ENCODE data around the gene RNF19B.
"Not testable (repeated sequence)": the region's sequence is repeated elsewhere in the genome, so short reads cannot be mapped to it uniquely, and the experiment has no call there.

RNF19B gene

GRCh38 chr1:33004613-33005012 is 40.0 kb upstream of the RNF19B start:
- Histone ChIP-seq H3K36me3 (ENCODE audit: insufficient read depth, low read length) (peaks cover 22% of the 10 kb centered on the region), H3K4me3 (ENCODE audit: low read length) (no peak overlapping the region), H3K9ac (ENCODE audit: low read depth, low read length) (no peak overlapping the region), H3K27ac (ENCODE audit: low read depth, low read length) (no peak overlapping the region), H3K27me3 (ENCODE audit: insufficient read depth, low read length) (no peaks in the 10 kb centered on the region), H3K4me1 (ENCODE audit: insufficient read depth, low read length) (peaks cover 18% of the 10 kb centered on the region; the same call in 1 of the 2 replicates), H3K9me3 (ENCODE audit: insufficient read depth, low read depth, low read length) (no peaks in the 10 kb centered on the region)
- WGBS, result 98% methylated on average over 2 of the region's 2 CpGs

GRCh38 chr1:33003657-33004056 is 39.0 kb upstream of the RNF19B start:
- peaks cover 18% of the 10 kb centered on the region; the same call in 1 of the 2 replicates for H3K4me1 ChIP-seq (ENCODE audit: insufficient read depth, low read length)
- WGBS, result 90% methylated on average over 2 of the region's 4 CpGs
- H3K27ac ChIP-seq (ENCODE audit: low read depth, low read length), result no peak overlapping the region

GRCh38 chr1:33002006-33002405 is 37.4 kb upstream of the RNF19B start:
- no peak overlapping the region for H3K27ac ChIP-seq (ENCODE audit: low read depth, low read length)
- no peak overlapping the region for H3K9ac ChIP-seq (ENCODE audit: low read depth, low read length)
- WGBS, result 96% methylated on average over 4 of the region's 4 CpGs
- no peaks in the 10 kb centered on the region for H3K36me3 ChIP-seq (ENCODE audit: insufficient read depth, low read length)
- 0 out of 2 replicates have a peak, but pooled peaks cover 11% of the 10 kb centered on the region for H3K4me1 ChIP-seq (ENCODE audit: insufficient read depth, low read length)
- H3K9me3 ChIP-seq (ENCODE audit: insufficient read depth, low read depth, low read length), result no peaks in the 10 kb centered on the region
- no peaks in the 10 kb centered on the region for H3K27me3 ChIP-seq (ENCODE audit: insufficient read depth, low read length)
- H3K4me3 ChIP-seq (ENCODE audit: low read length), result no peak overlapping the region

More at GRCh38 chr1:33003657-33004056, 39.0 kb upstream of the RNF19B start:
- peaks cover 13% of the 10 kb centered on the region for H3K36me3 ChIP-seq (ENCODE audit: insufficient read depth, low read length)
- H3K4me3 ChIP-seq (ENCODE audit: low read length), result no peak overlapping the region
- no peak overlapping the region for H3K9ac ChIP-seq (ENCODE audit: low read depth, low read length)
- no peaks in the 10 kb centered on the region for H3K27me3 ChIP-seq (ENCODE audit: insufficient read depth, low read length)
- H3K9me3 ChIP-seq (ENCODE audit: insufficient read depth, low read depth, low read length), result no peaks in the 10 kb centered on the region

GRCh38 chr1:33001282-33001681 is 36.7 kb upstream of the RNF19B start:
- Histone ChIP-seq H3K27me3 (ENCODE audit: insufficient read depth, low read length) (no peaks in the 10 kb centered on the region), H3K27ac (ENCODE audit: low read depth, low read length) (no peak overlapping the region), H3K9me3 (ENCODE audit: insufficient read depth, low read depth, low read length) (no peaks in the 10 kb centered on the region), H3K4me3 (ENCODE audit: low read length) (no peak overlapping the region), H3K9ac (ENCODE audit: low read depth, low read length) (no peak overlapping the region), H3K36me3 (ENCODE audit: insufficient read depth, low read length) (no peaks in the 10 kb centered on the region), H3K4me1 (ENCODE audit: insufficient read depth, low read length) (0 out of 2 replicates have a peak, but pooled peaks cover 11% of the 10 kb centered on the region)
- WGBS, result 91% methylated on average over 2 of the region's 2 CpGs

- H3K4me1 ChIP-seq (ENCODE audit: insufficient read depth, low read length), result 0 out of 2 replicates have a peak, but pooled peaks cover 11% of the 10 kb centered on the region
- no peak overlapping the region for H3K27ac ChIP-seq (ENCODE audit: low read depth, low read length)
- WGBS, result 81% methylated on average over 4 of the region's 4 CpGs
- H3K4me3 ChIP-seq (ENCODE audit: low read length), result no peak overlapping the region
- no peaks in the 10 kb centered on the region for H3K27me3 ChIP-seq (ENCODE audit: insufficient read depth, low read length)
- no peak overlapping the region for H3K9ac ChIP-seq (ENCODE audit: low read depth, low read length)
- H3K36me3 ChIP-seq (ENCODE audit: insufficient read depth, low read length), result no peaks in the 10 kb centered on the region
- no peaks in the 10 kb centered on the region for H3K9me3 ChIP-seq (ENCODE audit: insufficient read depth, low read depth, low read length)
Measured at GRCh38 chr1:33000427-33001026, 35.9 kb upstream of the RNF19B start.

GRCh38 chr1:32998997-32999396 is 34.4 kb upstream of the RNF19B start:
- WGBS, result 93% methylated on average over 4 of the region's 4 CpGs
- Histone ChIP-seq H3K36me3 (ENCODE audit: insufficient read depth, low read length) (no peaks in the 10 kb centered on the region), H3K9ac (ENCODE audit: low read depth, low read length) (no peak overlapping the region), H3K4me3 (ENCODE audit: low read length) (no peak overlapping the region), H3K9me3 (ENCODE audit: insufficient read depth, low read depth, low read length) (no peaks in the 10 kb centered on the region), H3K4me1 (ENCODE audit: insufficient read depth, low read length) (0 out of 2 replicates have a peak, but pooled peaks cover 11% of the 10 kb centered on the region), H3K27me3 (ENCODE audit: insufficient read depth, low read length) (no peaks in the 10 kb centered on the region), H3K27ac (ENCODE audit: low read depth, low read length) (no peak overlapping the region)

- H3K36me3 ChIP-seq (ENCODE audit: insufficient read depth, low read length), result no peaks in the 10 kb centered on the region
- no peak overlapping the region for H3K4me3 ChIP-seq (ENCODE audit: low read length)
- no peaks in the 10 kb centered on the region for H3K27me3 ChIP-seq (ENCODE audit: insufficient read depth, low read length)
- 0 out of 2 replicates have a peak, but pooled peaks cover 11% of the 10 kb centered on the region for H3K4me1 ChIP-seq (ENCODE audit: insufficient read depth, low read length)
- no peak overlapping the region for H3K27ac ChIP-seq (ENCODE audit: low read depth, low read length)
- WGBS, result 92% methylated on average over 5 of the region's 5 CpGs
- H3K9ac ChIP-seq (ENCODE audit: low read depth, low read length), result no peak overlapping the region
- no peaks in the 10 kb centered on the region for H3K9me3 ChIP-seq (ENCODE audit: insufficient read depth, low read depth, low read length)
Measured at GRCh38 chr1:32998064-32998463, 33.5 kb upstream of the RNF19B start.

- 87% methylated on average over 2 of the region's 2 CpGs for WGBS
- H3K9me3 ChIP-seq (ENCODE audit: insufficient read depth, low read depth, low read length), result no peaks in the 10 kb centered on the region
- H3K4me1 ChIP-seq (ENCODE audit: insufficient read depth, low read length), result peaks cover 16% of the 10 kb centered on the region; the same call in 1 of the 2 replicates
Measured at GRCh38 chr1:32997381-32997891, 32.8 kb upstream of the RNF19B start.

GRCh38 chr1:32993324-32993636 is 28.7 kb upstream of the RNF19B start:
- H3K27me3 ChIP-seq (ENCODE audit: insufficient read depth, low read length); H3K9ac ChIP-seq (ENCODE audit: low read depth, low read length); H3K4me3 ChIP-seq (ENCODE audit: low read length); H3K27ac ChIP-seq (ENCODE audit: low read depth, low read length); H3K36me3 ChIP-seq (ENCODE audit: insufficient read depth, low read length); H3K9me3 ChIP-seq (ENCODE audit: insufficient read depth, low read depth, low read length): not testable (repeated sequence)
- 97% methylated on average over 8 of the region's 8 CpGs for WGBS
- peaks cover 17% of the 10 kb centered on the region for H3K4me1 ChIP-seq (ENCODE audit: insufficient read depth, low read length)

More at GRCh38 chr1:32997381-32997891, 32.8 kb upstream of the RNF19B start:
- H3K9ac ChIP-seq (ENCODE audit: low read depth, low read length), result no peak overlapping the region
- no peaks in the 10 kb centered on the region for H3K27me3 ChIP-seq (ENCODE audit: insufficient read depth, low read length)
- no peak overlapping the region for H3K4me3 ChIP-seq (ENCODE audit: low read length)
- no peaks in the 10 kb centered on the region for H3K36me3 ChIP-seq (ENCODE audit: insufficient read depth, low read length)
- H3K27ac ChIP-seq (ENCODE audit: low read depth, low read length), result no peak overlapping the region

- H3K9me3 ChIP-seq (ENCODE audit: insufficient read depth, low read depth, low read length), result no peaks in the 10 kb centered on the region
- no peak overlapping the region for H3K4me3 ChIP-seq (ENCODE audit: low read length)
- peaks cover 17% of the 10 kb centered on the region for H3K4me1 ChIP-seq (ENCODE audit: insufficient read depth, low read length)
- H3K36me3 ChIP-seq (ENCODE audit: insufficient read depth, low read length), result no peaks in the 10 kb centered on the region
- no peak overlapping the region for H3K9ac ChIP-seq (ENCODE audit: low read depth, low read length)
- H3K27ac ChIP-seq (ENCODE audit: low read depth, low read length), result peak overlapping the region; percentile 32; the same call in 1 of the 2 replicates
- H3K27me3 ChIP-seq (ENCODE audit: insufficient read depth, low read length), result no peaks in the 10 kb centered on the region
- WGBS, result 79% methylated on average over 7 of the region's 7 CpGs
Measured at GRCh38 chr1:32992489-32993323, 28.1 kb upstream of the RNF19B start.

- H3K9ac ChIP-seq (ENCODE audit: low read depth, low read length), result no peak overlapping the region
Measured at GRCh38 chr1:32991819-32992488, 27.3 kb upstream of the RNF19B start.

More at GRCh38 chr1:32991819-32992488, 27.3 kb upstream of the RNF19B start:
- H3K9me3 ChIP-seq (ENCODE audit: insufficient read depth, low read depth, low read length), result no peaks in the 10 kb centered on the region
- no peaks in the 10 kb centered on the region for H3K36me3 ChIP-seq (ENCODE audit: insufficient read depth, low read length)
- H3K27ac ChIP-seq (ENCODE audit: low read depth, low read length), result peak overlapping the region; percentile 32; the same call in 1 of the 2 replicates
- H3K4me3 ChIP-seq (ENCODE audit: low read length), result no peak overlapping the region
- peaks cover 17% of the 10 kb centered on the region for H3K4me1 ChIP-seq (ENCODE audit: insufficient read depth, low read length)
- H3K27me3 ChIP-seq (ENCODE audit: insufficient read depth, low read length), result no peaks in the 10 kb centered on the region
- WGBS, result 89% methylated on average over 9 of the region's 9 CpGs
